HEK293 (cell line): ENCODE results near the gene CCDC7.

Experiments used
- CTCF ChIA-PET: fragments of 350-600 bp; formaldehyde crosslinking; extraction: SDS; loops from one replicate; lab custom pipeline; 2021; ENCODE audit warnings: antibody characterized with exemption; lab: Yijun Ruan, JAX
- POLR2A ChIA-PET: fragments of 300-600 bp; formaldehyde crosslinking; extraction: SDS; loops from one replicate; lab custom pipeline; 2020; ENCODE audit warnings: antibody characterized with exemption, inconsistent platforms; lab: Yijun Ruan, JAX
- H3K27ac ChIP-seq: fragments of 200-500 bp; sonication (Bioruptor generic); 2 replicates; pipeline ENCODE4 v1.5.1; 2014; ENCODE audit warnings: low read depth, low read length, control low read depth, inconsistent platforms; ENCODE audit errors: extremely low read depth
- H3K36me3 ChIP-seq, 2 experiments: fragments of 200-500 bp in 1 of 2; sonication (Bioruptor generic) in 1 of 2; 1 replicate in 1 of 2; 2 replicates in 1 of 2; pipeline ENCODE4 v1.5.1; 2014 to 2017; ENCODE audit warnings: inconsistent platforms in 2 of 2, low read length in 2 of 2; ENCODE audit not compliant: control insufficient read depth in 2 of 2, insufficient read depth in 1 of 2
- H3K4me1 ChIP-seq: fragments of 200-500 bp; sonication (Bioruptor generic); 2 replicates; pipeline ENCODE4 v1.5.1; 2014; ENCODE audit warnings: mild to moderate bottlenecking, low read length, inconsistent platforms; ENCODE audit not compliant: control insufficient read depth, insufficient read depth
- H3K4me3 ChIP-seq: 2 replicates; pipeline ENCODE4 v1.5.1; 2011; ENCODE audit warnings: low read depth, mild to moderate bottlenecking, control low read depth, low read length, moderate library complexity
- H3K9me3 ChIP-seq: fragments of 200-500 bp; sonication (Bioruptor generic); 2 replicates; pipeline ENCODE4 v1.5.1; 2014; ENCODE audit warnings: low read depth, low read length, inconsistent platforms; ENCODE audit not compliant: control insufficient read depth, insufficient read depth
- BCL11A ChIP-seq: fragments of 450-650 bp; formaldehyde crosslinking; IDR thresholded peaks from 2 replicates; pipeline ENCODE4 v1.5.1; 2016; ENCODE audit warnings: low read depth, missing biosample characterization, missing genetic modification characterization
- GLI4 ChIP-seq: fragments of 450-650 bp; formaldehyde crosslinking; IDR thresholded peaks from 2 replicates; pipeline ENCODE4 v1.5.1; 2016; ENCODE audit warnings: missing biosample characterization, missing genetic modification characterization
- HOXD13 ChIP-seq: sonication (generic); formaldehyde crosslinking; IDR thresholded peaks from 2 replicates; pipeline ENCODE4 v1.8.0; 2022; ENCODE audit warnings: missing genetic modification reagents, borderline replicate concordance
- INSM2 ChIP-seq: fragments of 450-650 bp; formaldehyde crosslinking; IDR thresholded peaks from 2 replicates; pipeline ENCODE4 v1.5.1; 2016; ENCODE audit warnings: missing biosample characterization, missing genetic modification characterization
- KLF10 ChIP-seq: fragments of 450-650 bp; IDR thresholded peaks from 2 replicates; pipeline ENCODE4 v1.5.1; 2018; ENCODE audit warnings: missing biosample characterization, mild to moderate bottlenecking, missing genetic modification characterization
- REPIN1 ChIP-seq: fragments of 450-650 bp; formaldehyde crosslinking; IDR thresholded peaks from 2 replicates; pipeline ENCODE4 v1.5.1; 2017; ENCODE audit warnings: missing biosample characterization, missing genetic modification characterization, low read depth
- TCF7L2 ChIP-seq: IDR thresholded peaks from 2 replicates; pipeline ENCODE4 v1.6.1; 2011; ENCODE audit warnings: low read depth, mild to moderate bottlenecking, inconsistent platforms, low read length, moderate library complexity, borderline replicate concordance
- YY1 ChIP-seq: fragments of 450-650 bp; formaldehyde crosslinking; IDR thresholded peaks from 2 replicates; pipeline ENCODE4 v1.5.1; 2018; ENCODE audit warnings: missing biosample characterization, missing genetic modification characterization
- ZBTB6 ChIP-seq: fragments of 450-650 bp; formaldehyde crosslinking; IDR thresholded peaks from 2 replicates; pipeline ENCODE4 v1.5.1; 2017; ENCODE audit warnings: missing biosample characterization, missing genetic modification characterization
- ZFHX2 ChIP-seq: fragments of 450-650 bp; formaldehyde crosslinking; conservative IDR thresholded peaks from 2 replicates; pipeline ENCODE4 v1.5.1; 2016; ENCODE audit warnings: missing biosample characterization, missing genetic modification characterization
- ZFP41 ChIP-seq: fragments of 450-650 bp; formaldehyde crosslinking; IDR thresholded peaks from 2 replicates; pipeline ENCODE4 v1.5.1; 2016; ENCODE audit warnings: missing biosample characterization, missing genetic modification characterization, borderline replicate concordance
- ZNF10 ChIP-seq: fragments of 450-650 bp; formaldehyde crosslinking; IDR thresholded peaks from 2 replicates; pipeline ENCODE4 v1.5.1; 2017; ENCODE audit warnings: missing biosample characterization, missing genetic modification characterization
- ZNF112 ChIP-seq: fragments of 450-650 bp; formaldehyde crosslinking; IDR thresholded peaks from 2 replicates; pipeline ENCODE4 v1.5.0; 2017; ENCODE audit warnings: missing biosample characterization, missing genetic modification characterization
- ZNF155 ChIP-seq: fragments of 450-650 bp; formaldehyde crosslinking; IDR thresholded peaks from 2 replicates; pipeline ENCODE4 v1.5.1; 2016; ENCODE audit warnings: missing biosample characterization, missing genetic modification characterization
- ZNF202 ChIP-seq: fragments of 450-650 bp; formaldehyde crosslinking; IDR thresholded peaks from 2 replicates; pipeline ENCODE4 v1.5.1; 2016; ENCODE audit warnings: missing biosample characterization, missing genetic modification characterization, borderline replicate concordance
- ZNF214 ChIP-seq: fragments of 450-650 bp; formaldehyde crosslinking; IDR thresholded peaks from 2 replicates; pipeline ENCODE4 v1.5.1; 2017; ENCODE audit warnings: missing biosample characterization, mild to moderate bottlenecking, missing genetic modification characterization, borderline replicate concordance
- ZNF239 ChIP-seq: fragments of 450-650 bp; formaldehyde crosslinking; IDR thresholded peaks from 2 replicates; pipeline ENCODE4 v1.5.1; 2016; ENCODE audit warnings: missing biosample characterization, missing genetic modification characterization
- ZNF311 ChIP-seq: fragments of 450-650 bp; formaldehyde crosslinking; IDR thresholded peaks from 2 replicates; pipeline ENCODE4 v1.5.1; 2017; ENCODE audit warnings: missing biosample characterization, missing genetic modification characterization, borderline replicate concordance
- ZNF324 ChIP-seq: fragments of 450-650 bp; formaldehyde crosslinking; IDR thresholded peaks from 2 replicates; pipeline ENCODE4 v1.5.1; 2016; ENCODE audit warnings: missing biosample characterization, missing genetic modification characterization
- ZNF404 ChIP-seq: fragments of 450-650 bp; formaldehyde crosslinking; IDR thresholded peaks from 2 replicates; pipeline ENCODE4 v1.5.1; 2017; ENCODE audit warnings: missing biosample characterization, missing genetic modification characterization
- ZNF529 ChIP-seq: fragments of 450-650 bp; formaldehyde crosslinking; IDR thresholded peaks from 2 replicates; pipeline ENCODE4 v1.5.1; 2017; ENCODE audit warnings: missing genetic modification characterization, missing biosample characterization; ENCODE audit not compliant: insufficient replicate concordance
- ZNF530 ChIP-seq: fragments of 450-650 bp; formaldehyde crosslinking; IDR thresholded peaks from 2 replicates; pipeline ENCODE4 v1.5.1; 2016; ENCODE audit warnings: low read depth, missing biosample characterization, missing genetic modification characterization
- ZNF549 ChIP-seq: fragments of 450-650 bp; IDR thresholded peaks from 2 replicates; pipeline ENCODE4 v1.5.1; 2018; ENCODE audit warnings: missing biosample characterization, missing genetic modification characterization, mild to moderate bottlenecking, inconsistent platforms, moderate library complexity
- ZNF561 ChIP-seq: fragments of 450-650 bp; IDR thresholded peaks from 2 replicates; pipeline ENCODE4 v1.5.1; 2018; ENCODE audit warnings: missing biosample characterization, missing genetic modification characterization, borderline replicate concordance
- ZNF610 ChIP-seq: fragments of 450-650 bp; formaldehyde crosslinking; IDR thresholded peaks from 2 replicates; pipeline ENCODE4 v1.5.1; 2016; ENCODE audit warnings: missing biosample characterization, missing genetic modification characterization, borderline replicate concordance
- ZNF707 ChIP-seq: fragments of 450-650 bp; formaldehyde crosslinking; IDR thresholded peaks from 2 replicates; pipeline ENCODE4 v1.5.1; 2016; ENCODE audit warnings: missing biosample characterization, missing genetic modification characterization
- ZNF747 ChIP-seq: fragments of 450-650 bp; formaldehyde crosslinking; IDR thresholded peaks from 2 replicates; pipeline ENCODE4 v1.5.1; 2016; ENCODE audit warnings: missing biosample characterization, missing genetic modification characterization
- ZSCAN23 ChIP-seq: fragments of 450-650 bp; formaldehyde crosslinking; IDR thresholded peaks from 2 replicates; pipeline ENCODE4 v1.5.1; 2016; ENCODE audit warnings: missing biosample characterization, missing genetic modification characterization
- ZSCAN30 ChIP-seq: fragments of 450-650 bp; IDR thresholded peaks from 2 replicates; pipeline ENCODE4 v1.5.1; 2018; ENCODE audit warnings: missing biosample characterization, mild to moderate bottlenecking, missing genetic modification characterization, moderate library complexity
- TF ChIP-seq, protein P1 (sequence below): fragments of 450-650 bp; formaldehyde crosslinking; IDR thresholded peaks from 2 replicates; pipeline ENCODE4 v1.5.0; 2017; ENCODE audit warnings: missing biosample characterization, missing genetic modification characterization, borderline replicate concordance

Gene CCDC7

GRCh38 chr10:32621969-32622368 lies 176.0 kb downstream of the CCDC7 start:
- no peaks in the 10 kb centered on the region for H3K36me3 ChIP-seq
- no peak overlapping the region for H3K4me3 ChIP-seq
- CTCF ChIA-PET: no interaction called here
- no peak for TF ChIP-seq ZNF311
- TF ChIP-seq KLF10 (tag by site-specific recombination): no peak
- TF ChIP-seq ZFP41 (tag by site-specific recombination): no peak
- no peak for TF ChIP-seq ZNF112 (tag by site-specific recombination)
- no peak for TF ChIP-seq ZFHX2
- no peak for TF ChIP-seq BCL11A
- no peak for TF ChIP-seq ZSCAN30 (tag by site-specific recombination)
- no peak for TF ChIP-seq ZNF610 (tag by site-specific recombination)
- TF ChIP-seq ZNF549 (tag by site-specific recombination): no peak
- no peak for TF ChIP-seq TCF7L2
- no peak for TF ChIP-seq ZBTB6 (tag by site-specific recombination)
- TF ChIP-seq INSM2 (tag by site-specific recombination): no peak
- no peak for TF ChIP-seq ZNF561 (tag by site-specific recombination)
- no peak for TF ChIP-seq GLI4 (tag by site-specific recombination)
- no peak for TF ChIP-seq ZNF529
- TF ChIP-seq ZSCAN23 (tag by site-specific recombination): no peak
- no peak for TF ChIP-seq ZNF530 (tag by site-specific recombination)
- TF ChIP-seq, protein P1, sequence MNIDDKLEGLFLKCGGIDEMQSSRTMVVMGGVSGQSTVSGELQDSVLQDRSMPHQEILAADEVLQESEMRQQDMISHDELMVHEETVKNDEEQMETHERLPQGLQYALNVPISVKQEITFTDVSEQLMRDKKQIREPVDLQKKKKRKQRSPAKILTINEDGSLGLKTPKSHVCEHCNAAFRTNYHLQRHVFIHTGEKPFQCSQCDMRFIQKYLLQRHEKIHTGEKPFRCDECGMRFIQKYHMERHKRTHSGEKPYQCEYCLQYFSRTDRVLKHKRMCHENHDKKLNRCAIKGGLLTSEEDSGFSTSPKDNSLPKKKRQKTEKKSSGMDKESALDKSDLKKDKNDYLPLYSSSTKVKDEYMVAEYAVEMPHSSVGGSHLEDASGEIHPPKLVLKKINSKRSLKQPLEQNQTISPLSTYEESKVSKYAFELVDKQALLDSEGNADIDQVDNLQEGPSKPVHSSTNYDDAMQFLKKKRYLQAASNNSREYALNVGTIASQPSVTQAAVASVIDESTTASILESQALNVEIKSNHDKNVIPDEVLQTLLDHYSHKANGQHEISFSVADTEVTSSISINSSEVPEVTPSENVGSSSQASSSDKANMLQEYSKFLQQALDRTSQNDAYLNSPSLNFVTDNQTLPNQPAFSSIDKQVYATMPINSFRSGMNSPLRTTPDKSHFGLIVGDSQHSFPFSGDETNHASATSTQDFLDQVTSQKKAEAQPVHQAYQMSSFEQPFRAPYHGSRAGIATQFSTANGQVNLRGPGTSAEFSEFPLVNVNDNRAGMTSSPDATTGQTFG (tag by site-specific recombination): no peak
- no peak for TF ChIP-seq ZNF239
- TF ChIP-seq ZNF214: no peak
- POLR2A ChIA-PET: no interaction called here
- no peak overlapping the region for H3K27ac ChIP-seq
- no peaks in the 10 kb centered on the region for H3K4me1 ChIP-seq
- no peaks in the 10 kb centered on the region; the same call in 1 of the 2 replicates for H3K9me3 ChIP-seq

DNA sequence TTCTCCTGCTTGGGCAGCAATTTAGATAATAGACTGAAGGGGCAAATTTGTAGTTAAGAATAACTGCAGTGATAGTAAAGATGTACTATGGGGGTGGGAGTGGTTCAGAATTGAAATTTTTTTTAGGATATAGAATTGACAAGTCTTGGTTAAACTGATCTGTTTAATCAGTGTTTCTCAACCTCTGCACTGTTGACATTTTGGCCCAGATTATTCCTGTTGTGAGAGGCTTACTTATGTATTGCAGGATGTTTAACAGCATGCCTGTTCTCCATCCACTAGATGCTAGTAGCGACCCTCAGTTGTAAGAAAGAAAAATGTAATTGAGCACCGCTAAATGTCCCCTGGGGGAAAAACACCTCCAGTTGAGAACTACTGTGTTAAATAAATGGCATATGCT lies 176.5 kb downstream of the CCDC7 start:
- Histone ChIP-seq H3K36me3 (no peaks in the 10 kb centered on the region), H3K4me1 (no peaks in the 10 kb centered on the region), H3K4me3 (no peak overlapping the region), H3K9me3 (no peaks in the 10 kb centered on the region; the same call in 1 of the 2 replicates), H3K27ac (no peak overlapping the region)
- ChIA-PET POLR2A (no interaction called here), CTCF (no interaction called here)
- TF ChIP-seq ZNF155 (no peak), ZNF10 (tag by site-specific recombination) (no peak), ZNF747 (tag by site-specific recombination) (no peak), YY1 (tag by site-specific recombination) (no peak), ZNF202 (tag by site-specific recombination) (no peak), HOXD13 (no peak), ZNF707 (tag by site-specific recombination) (no peak), ZNF404 (tag by site-specific recombination) (no peak), REPIN1 (tag by site-specific recombination) (no peak), ZNF324 (no peak), ZNF311 (no peak)
- TF ChIP-seq, protein P1 (tag by site-specific recombination): no peak
